Inflammatory macrophage (primary cell): ENCODE results near the gene CTDSP2.
"Not testable (repeated sequence)": the region's sequence is repeated elsewhere in the genome, so short reads cannot be mapped to it uniquely, and the experiment has no call there.

ENCODE experiments used
- DNase-seq, 2 donors: peaks; one replicate each; pipeline ENCODE4 v3.0.0-alpha.2; 2020 to 2022

Gene CTDSP2

DNA sequence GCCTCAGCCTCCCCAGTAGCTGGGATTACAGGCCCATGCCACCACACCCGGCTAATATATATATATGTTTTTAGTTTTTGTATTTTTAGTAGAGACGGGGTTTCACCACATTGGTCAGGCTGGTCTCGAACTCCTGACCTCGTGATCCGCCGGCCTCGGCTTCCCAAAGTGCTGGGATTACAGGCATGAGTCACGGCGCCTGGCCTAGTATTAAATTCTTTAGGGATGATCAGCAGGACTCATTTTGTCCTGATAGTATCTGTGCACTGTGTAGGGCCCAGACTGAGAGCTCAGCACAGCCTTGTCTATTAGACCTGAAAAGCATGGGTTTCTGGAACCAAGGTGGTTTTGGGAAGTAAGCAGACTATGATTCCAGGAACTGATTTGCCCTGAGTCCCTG, 34.5 kb upstream of the CTDSP2 start:
- not testable (repeated sequence) for DNase-seq

DNA sequence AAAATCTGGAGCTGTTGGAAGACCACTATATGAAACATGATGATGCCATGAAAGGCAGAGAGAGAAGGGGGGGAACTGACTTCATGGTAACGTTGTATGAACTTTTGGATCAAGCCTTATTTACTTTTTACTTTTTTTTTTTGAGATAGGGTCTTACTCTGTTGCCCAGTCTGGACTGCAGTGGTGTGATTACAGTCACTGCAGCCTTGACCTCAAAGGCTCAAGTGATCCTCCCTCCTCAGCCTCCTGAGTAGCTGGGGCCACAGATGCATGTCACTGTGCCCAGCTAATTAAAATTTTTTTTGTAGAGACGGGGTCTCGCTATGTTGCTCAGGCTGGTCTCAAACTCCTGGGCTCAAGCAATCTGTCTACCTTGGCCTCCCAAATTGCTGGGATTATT, 31.3 kb upstream of the CTDSP2 start:
- no peak for DNase-seq

DNA sequence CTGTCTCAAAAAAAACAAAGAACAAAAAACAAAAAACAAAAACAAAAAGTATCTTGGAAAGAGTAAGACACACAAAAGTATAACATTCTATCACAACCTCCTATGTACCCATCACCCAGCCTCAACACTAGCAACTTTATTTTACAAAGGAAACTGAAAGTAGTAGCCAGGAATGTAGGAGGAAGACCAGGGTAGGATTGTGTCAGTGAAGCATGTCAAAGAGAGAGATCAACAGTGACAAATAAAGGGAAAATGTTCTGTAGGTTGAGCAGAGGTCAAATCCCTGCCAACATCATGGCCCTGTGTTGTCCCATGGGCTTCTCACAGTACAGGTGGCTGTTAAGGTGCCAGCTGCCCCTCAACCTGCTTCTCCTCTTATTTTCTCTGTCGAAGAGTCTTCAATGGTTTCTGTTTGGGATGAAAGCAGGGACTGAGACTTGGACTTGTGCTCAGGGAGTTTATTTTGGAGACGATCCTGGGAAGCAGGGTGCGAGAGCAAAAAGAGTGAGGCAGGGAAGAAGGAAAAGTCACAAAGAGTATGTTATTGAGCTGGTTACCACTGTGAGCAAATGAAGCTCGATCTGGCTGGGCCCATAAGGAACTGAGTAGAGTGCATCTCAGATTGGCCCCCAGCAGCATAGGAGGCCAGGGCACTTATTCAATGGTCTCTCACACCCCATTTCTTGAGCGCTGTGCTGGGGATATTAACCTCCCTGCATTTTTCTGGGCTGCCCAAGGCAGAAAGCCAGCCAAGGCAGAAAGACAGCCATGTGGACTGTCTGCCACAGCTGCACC, 29.4 kb upstream of the CTDSP2 start:
- DNase-seq: no peak

DNA sequence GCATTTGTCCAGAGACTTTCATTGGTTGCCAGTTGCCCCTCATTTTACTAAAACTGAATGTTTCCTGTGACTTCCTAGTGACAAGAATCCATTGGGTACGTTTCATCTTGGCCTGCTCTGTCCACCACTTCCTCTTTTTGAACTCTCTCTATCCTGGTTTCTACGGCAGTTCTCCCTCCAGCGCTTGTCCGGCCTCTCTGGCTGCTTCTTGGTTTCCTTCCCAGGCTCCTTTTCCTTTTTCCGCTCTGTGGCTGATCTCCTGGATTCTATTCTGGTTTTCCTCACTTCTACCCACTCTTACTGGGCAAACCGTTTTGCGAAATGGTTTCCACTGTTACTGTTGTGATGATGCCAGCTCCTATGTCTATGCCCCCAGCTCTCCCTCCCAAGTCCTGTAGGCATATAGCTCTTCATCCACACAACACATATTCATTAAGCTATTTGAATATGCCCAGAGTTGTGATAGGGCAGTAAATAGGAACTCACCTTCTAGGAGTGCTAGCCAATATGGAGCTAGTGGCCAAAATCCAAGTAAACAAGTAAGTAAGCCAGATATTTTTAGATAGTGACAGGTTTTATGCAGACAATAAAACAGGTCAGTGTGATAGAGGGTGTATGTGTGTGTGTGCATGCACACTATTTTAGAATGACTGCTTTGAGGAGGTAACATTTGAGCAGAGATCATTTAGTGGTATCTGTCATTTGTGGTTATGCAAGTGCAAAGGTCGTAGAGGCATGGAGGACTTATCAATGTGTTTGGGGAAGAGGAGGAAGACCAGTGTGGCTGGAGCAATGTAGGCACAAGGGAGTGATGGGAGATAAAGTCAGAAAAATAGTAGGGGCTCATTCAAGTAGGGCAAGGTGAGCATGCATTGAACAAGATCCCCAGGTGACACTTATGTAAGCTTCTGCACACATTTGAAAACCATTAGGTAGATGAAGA, 27.9 kb upstream of the CTDSP2 start:
- DNase-seq: peak; percentile 16 to 57

DNA sequence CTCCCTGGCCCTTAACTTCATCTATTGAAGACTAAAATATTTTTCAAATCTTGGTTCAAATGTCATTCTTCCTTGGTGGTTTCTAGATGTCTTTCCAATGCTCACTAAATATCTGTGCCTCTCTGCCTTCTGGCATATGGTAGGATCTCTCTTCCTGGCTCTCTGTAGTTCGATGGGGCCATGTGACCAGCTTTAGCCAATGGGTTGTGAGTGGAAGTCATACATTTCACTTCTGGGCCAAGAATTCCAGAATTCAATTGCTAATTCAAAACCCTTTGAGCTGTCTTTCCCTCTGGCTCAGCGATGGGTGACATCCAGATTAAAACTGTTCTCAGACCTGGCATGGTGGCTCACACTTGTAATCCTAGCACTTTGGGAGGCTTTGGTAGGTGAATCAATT, 25.8 kb upstream of the CTDSP2 start:
- DNase-seq: no peak

DNA sequence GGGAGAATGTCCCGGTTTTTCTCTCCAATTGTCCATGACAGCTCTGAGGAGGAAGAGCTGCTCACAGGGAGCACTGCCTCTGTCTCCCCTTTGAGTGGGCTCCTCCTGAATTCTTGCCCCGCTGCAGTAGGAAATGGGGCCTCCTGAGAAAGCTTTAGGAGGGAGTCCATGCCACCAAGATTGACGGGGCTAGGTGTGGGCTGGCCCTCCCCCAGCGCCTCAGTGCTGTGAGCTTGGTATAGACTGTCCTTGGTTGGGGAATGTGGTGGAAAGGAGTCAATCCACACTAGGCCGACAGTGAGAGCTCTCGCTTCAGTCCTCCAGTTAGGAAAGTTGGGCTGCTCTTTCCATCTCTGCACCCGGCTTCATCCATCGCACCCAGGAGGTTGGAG, 23.4 kb upstream of the CTDSP2 start:
- DNase-seq: no peak

DNA sequence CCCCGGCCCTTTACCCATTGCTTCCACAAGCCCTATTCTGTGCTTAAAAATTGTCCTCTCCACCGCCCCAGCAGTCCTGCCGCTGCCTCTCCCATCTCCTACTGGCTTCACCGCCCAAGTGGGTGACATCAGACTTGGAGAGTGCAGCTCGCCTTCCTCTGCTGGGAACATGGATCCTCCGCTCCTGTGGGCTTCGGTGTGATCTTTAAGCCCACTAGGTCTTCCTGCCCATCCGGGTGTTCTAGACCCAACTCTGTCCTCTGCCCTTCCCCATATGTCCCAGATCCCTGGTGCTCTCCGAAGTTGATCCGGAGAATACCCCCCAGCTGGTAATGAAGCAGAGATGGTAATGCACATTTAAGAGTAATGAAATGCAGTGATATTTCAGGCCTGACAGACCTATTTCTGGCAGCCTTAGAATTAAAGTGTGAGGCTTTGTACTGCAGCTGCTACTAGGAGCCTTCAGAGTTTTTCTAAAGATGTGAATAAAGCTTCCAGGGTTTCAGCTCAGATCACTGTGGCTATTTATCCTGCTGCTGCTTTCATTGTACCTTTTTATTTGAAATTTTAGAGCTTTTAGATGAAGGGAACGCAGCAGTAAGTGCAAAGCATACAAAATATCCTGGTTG, 22.9 kb upstream of the CTDSP2 start:
- no peak for DNase-seq

DNA sequence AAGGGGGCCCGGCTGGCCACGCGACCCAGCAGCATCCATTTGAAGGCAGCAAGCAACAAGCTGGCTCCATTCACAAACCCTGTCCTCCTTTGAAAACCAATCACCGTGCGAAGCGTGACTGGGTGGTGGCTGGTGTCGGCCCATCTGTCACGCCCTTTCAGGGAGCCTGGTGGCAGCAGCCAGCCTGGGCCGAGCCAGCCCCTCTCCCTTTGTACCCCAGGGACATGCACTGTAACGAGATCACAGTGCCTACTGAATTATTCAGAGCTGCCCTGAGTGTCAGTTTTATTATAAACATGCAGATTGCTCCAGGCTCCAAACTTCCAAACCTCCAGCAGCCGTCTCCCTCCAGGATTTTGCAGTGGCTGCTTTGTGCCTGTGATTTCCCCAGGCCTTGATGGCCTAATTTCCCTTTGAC, 22.3 kb upstream of the CTDSP2 start:
- no peak for DNase-seq

DNA sequence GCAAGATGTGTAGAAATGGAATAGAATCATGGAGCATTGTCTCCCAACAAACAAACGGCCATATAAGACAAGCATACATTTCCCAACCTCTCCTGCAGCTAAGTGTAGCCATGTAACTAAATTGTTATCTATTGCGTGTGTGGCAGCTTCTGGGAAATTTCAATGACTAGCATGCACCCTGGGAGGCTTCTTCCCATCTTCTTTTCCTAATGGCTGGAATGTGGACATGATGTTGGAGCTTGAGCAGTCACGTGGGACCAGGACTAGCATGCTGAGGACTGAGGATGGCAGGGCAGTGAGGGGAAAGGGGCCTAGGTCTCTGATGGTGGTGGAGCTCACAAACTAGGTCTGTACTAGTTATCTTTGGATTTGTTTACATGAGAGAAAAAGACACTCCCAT, 21.7 kb upstream of the CTDSP2 start:
- no peak for DNase-seq

DNA sequence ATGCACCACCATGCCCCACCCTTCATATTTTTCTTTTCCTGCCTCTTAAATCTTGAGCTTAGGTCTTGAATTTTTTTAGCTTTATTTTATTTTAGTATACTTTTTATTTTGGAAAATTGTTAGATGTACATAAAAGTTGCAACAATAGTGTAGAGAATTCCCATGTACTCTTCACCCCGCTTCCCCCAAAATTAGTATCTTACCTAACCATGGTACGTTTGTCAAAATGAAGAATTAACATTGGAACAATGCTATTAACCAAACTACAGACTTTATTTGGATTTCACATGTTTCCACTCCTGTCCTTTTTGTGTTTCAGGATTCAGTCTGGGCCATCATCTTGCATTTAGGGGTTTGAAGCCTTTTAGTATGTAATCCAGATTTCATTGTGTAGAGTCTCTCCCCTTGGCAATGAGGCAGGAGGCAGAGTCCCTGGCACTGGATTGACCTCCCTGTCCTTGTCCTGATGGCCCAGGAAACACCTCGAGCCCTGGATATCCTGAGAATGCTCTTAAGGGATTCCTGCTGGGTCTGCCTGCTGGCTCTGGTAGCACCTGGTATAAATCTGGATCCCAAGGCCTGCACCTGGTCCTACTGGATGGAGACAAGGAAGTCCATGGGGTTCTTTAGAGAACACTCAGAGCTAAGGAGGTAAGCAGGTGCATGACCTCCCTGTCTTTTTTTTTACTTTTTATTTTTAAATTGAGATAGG, 19.9 kb upstream of the CTDSP2 start:
- no peak for DNase-seq

DNA sequence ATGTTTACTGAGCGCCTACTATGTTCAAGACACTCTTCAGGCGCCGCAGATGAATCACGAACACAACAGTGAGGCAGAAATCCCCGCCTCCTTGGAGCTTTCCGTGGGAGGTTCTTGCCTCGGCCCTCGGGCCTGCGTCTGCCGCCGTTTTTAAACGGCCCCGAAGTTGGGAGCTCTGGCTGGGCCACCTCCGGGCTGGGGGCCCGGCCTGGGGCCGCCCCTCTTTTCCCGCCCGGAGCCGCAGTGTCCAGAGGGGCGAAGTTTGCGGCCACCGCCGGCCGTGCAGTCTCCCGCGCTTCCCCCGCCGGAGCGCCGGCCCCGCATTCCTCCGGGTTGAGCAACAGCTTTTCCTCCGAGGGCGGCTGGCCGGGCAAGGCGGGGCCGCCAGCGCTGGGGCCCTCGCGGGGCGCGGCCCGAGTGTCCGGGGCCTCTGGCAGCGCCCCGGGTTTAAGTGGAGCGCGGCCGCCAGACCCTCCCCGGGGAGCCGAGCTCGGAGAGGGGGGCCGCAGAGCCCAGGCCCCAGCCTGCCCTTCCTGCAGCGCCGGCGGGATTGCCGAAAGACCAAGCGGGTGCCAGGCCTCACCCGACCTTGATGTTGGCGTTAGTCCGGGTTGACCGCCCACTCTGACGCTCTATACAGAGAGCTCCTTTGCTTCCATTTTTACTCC, 18.7 kb upstream of the CTDSP2 start:
- peak; percentile 52 to 81 for DNase-seq

DNA sequence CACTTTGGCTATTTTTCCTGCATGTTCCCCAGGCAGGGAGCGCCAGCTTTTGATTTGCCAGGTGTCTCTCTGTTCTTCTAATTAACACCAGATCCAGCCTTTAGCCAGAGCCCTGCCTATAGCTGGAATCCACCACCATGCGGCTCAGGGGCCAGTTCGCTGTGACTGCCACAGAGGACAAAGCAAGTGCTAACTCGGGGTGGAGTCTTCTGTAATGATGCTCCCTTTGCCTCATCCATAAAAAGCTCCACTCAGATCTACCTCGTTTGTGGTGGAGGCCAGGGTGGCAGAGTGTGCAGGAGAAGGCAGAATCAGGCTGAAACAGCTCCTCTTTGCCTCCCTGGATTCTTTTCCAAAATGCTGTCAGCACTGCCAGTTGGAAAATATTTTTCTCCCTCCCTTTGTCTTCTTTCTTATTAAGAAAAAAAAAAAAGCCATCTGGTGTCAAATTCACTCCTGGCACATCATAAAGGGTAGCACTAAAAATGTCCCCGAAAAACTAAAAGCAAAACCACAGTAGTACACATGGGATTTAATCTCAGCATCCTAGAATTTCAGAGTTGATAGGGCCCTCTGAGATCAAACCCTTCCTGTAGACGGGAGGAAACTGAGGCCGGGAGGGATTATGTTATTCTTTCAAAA, 18.0 kb upstream of the CTDSP2 start:
- DNase-seq: no peak

DNA sequence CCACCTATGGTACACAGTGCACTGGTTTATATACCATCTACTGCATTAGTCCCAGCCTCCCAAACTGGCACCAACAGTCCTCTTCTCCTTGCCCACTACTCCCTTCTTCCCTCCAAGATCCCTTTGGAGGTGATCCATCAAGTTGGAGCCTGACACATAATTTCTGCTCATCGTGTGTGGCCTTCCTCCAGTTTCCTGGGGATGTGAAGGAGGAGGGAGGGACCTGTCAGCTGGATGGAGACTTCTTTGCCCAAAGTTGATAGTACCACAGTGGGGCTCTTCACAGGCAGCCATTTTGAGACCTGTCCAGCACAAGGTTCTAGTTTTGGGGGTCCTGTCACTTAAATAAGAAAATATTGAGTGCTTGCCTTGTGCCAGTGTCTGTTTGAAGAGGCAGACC, 17.1 kb upstream of the CTDSP2 start:
- DNase-seq: no peak

DNA sequence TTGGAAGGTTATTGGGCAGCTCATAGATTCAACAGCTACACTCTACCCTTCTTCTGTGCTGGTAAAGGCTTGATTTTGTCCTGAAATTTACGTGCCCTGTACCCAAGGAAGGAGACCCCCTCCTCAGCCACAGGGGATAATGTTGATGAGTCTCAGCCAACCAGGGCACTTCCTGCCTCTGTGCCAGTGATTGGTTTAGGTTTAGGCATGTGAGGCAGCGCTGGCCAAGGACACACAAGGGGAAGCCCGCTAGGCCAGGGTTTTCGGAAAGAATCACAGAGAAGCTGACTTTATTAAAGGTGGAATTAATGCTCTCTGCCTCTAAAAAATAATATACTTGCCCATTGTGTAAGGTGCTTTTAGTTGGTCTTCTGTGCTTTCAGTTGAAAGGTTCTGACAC, 15.4 kb upstream of the CTDSP2 start:
- DNase-seq: no peak

DNA sequence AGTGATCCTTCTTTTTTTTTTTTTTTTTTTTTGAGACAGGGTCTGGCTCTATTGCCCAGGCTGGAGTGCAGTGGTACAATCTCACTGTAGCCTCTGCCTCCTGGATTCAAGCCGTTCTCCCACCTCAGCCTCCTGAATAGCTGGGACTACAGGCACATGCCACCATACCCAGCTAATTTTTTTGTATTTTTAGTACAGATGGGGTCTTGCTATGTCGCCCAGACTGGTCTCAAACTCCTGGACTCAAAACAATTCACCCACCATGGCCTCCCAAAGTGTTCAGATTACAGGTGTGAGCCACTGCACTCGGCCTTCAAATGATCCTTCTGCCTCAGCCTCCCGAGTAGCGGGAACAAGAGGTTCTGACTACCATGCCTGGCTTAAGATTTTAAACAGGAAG, 14.4 kb upstream of the CTDSP2 start:
- not testable (repeated sequence) for DNase-seq

DNA sequence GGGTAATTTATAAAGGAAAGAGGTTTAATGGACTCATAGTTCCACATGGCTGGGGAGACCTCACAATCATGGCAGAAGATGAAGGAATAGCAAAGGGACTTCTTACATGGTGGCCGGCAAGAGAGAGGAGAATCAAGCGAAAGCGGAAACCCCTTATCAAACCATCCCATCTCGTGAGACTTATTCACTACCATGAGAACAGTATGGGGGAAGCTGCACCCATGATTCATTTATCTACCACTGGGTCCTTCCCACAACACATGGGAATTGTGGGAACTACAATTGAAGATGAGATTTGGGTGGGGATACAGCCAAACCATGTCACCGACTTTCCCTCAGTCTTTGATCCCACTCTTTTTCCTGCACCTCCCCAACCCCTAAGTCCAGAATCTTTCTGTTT, 12.6 kb upstream of the CTDSP2 start:
- no peak for DNase-seq

DNA sequence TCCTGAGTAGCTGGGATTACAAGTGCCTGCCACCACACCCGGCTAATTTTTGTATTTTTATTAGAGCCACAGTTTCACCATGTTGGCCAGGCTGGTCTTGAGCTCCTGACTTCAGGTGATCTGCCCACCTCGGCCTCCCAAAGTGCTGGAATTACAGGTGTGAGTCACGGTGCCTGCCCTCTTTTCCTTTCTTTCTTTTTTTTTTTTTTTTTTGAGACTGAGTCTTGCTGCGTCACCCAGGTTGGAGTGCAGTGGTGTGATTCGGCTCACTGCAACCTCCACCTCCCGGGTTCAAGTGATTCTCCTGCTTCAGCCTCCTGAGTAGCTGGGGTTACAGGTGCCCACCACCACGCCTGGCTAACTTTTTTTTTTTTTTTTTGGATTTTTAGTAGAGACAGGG, 11.6 kb upstream of the CTDSP2 start:
- not testable (repeated sequence) for DNase-seq

DNA sequence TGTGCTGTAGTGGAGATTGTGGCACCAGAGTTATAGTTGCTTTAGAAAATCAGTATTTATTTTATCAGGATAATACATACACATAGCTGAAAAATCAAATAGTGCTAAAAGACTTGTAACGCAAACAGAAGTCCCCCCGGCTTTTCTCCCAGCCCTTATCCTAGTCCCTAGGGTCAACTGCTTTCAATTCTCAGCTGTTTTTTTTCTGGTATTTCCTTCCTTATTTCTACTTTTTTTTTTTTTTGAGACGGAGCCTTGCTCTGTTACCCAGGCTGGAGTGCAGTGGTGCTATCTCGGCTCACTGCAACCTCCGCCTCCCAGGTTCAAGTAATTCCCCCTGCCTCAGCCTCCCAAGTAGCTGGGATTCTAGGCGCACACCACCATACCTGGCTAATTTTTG, 8.4 kb upstream of the CTDSP2 start:
- no peak for DNase-seq

DNA sequence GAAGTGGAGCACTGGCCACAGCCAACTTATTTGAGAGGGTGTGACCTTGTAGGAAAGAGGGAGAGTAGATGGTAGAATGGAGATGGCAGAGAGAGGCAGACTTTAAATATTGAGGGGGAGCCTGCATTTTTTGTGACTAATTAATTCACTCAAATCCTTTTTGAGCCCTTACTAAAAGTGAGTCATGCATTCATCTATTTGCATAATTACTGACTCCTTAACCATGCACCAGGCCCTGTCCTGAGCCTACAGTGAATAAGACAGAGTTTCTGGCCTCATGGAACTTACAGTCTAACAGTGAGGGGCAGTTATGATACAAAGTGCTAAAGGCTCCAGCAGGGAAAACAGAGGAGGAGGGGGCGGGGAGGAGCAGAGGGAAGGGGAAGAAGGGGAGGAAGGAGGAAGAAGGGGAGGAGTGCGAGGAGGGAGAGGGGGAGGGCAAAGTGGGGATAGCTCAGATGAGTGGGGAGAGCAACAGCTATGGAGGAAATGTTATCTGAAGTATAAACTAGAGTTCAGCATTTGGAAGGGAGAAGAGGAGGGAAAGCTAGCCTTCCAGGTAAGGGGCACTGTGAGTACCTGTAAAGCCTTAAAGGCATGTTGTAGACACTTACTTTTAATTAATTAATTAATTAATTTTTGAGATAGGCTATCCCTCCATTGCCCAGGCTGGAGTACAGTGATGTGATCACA, 7.5 kb upstream of the CTDSP2 start:
- DNase-seq: no peak

DNA sequence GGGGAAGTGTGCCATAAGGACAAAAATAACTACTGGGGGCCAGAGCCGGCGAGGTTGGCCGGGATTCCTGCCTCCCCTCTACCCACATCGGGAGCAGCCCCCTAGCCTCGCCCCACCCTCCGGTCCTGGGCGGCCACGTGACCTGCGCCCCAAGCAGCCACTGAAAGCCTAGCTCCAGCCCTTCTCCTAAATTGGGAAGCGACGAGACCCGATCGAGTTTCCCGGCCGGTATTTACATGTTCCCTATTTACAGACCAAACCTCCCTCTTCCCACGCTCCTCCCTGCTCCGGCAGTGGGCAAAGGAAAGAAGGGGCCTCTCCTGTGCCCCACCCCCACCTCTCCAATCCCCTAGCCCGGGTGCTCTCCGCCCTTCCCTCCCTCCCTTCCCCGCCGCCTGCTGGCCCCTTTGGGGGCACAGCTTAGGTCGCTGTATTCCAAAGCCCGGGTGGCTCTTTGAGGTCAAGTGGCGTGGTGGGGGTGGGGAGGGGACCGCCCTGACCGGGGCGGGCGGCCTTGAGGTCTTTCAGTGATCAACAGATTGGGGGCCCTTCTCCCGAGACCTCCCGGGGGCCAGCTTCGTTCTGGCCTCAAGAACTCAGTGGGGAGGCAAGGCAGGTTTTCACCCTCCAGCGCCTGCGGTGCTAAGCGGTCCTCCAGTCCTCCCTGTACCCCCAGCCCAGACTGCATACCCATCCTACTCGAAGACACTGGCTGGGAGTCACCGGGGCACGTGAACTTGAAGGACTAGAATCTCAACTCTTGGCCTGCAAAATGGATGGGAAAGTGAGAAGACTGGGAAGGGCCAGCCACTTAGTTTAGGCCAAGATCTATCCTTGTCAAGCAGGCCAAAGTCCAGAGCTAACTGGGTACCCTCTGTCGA, 6.3 kb upstream of the CTDSP2 start:
- peak in 1 of 2 donors; percentile 37 for DNase-seq
